GM21360 (cell line): ENCODE data around the gene ZSCAN21.

ENCODE experiments used
- ATAC-seq: cut with Tn5 transposase; IDR thresholded peaks from one replicate; pipeline ENCODE4 v1.9.1; 2021; ENCODE audit warnings: mild to moderate bottlenecking, moderate library complexity; ENCODE audit not compliant: unreplicated experiment

The ZSCAN21 gene

GRCh38 chr7:100072462-100072861, 22.9 kb downstream of the ZSCAN21 start:
- no peak for ATAC-seq

GRCh38 chr7:100074841-100075240, 25.3 kb downstream of the ZSCAN21 start:
- ATAC-seq, result no peak

- no peak for ATAC-seq
Observed at GRCh38 chr7:100075418-100075817, 25.8 kb downstream of the ZSCAN21 start.

DNA sequence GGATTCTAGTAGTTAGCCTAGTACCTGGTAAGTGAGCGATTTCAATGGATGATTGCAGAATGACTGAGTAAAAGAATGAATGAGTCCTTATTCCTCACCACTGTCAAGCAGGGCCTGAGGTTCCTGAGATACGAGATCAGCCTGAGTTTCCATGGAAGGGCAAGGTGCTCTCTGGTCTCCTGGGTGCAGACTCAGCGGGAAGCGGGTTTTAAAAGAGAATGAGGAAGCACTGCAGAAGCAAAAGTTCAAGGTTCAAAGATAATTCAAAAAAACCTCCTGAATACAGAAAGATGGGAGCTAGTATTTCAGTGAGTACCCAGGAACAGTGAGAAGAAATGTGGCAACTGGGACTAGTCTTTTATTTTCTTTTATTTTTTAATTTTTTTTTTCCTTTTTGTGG, 27.6 kb downstream of the ZSCAN21 start:
- no peak for ATAC-seq

- no peak for ATAC-seq
Observed at GRCh38 chr7:100079024-100079560, 29.5 kb downstream of the ZSCAN21 start.

DNA sequence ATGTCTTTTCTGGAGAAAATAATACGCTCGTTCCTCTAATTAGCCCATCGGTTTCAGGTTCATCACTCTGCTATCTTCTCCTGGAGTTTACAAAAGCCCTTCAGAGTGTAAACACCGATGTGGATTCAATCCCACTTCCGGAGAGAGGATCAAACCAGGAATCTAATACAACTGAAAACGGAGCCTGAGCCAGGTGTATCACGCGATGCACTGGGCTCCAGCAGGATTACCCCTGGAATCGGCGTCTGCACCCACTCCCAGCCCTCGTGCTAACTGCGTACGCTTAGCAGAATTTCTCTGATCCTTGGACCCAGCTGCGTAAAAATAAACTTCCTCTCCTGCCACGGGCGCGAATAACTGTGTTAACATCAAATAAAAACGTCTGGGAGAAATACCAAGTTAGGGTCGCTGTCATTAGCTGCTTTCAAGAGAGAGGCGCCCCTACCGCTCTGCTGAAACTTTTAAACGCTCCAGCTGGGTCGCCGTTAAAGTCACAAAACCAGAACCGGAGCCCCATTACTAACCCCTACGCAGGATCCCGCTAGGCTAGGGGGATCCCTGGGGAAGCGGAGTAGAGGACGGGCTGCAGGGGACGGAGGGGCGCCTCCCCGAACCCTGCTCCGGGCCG, 31.4 kb downstream of the ZSCAN21 start:
- no peak for ATAC-seq

- ATAC-seq, result peak; percentile 73
Observed at GRCh38 chr7:100081535-100082102, 32.0 kb downstream of the ZSCAN21 start, which contains the start of gene ZNF3. ZNF3 (minus strand) TSS chr7:100081723; CDS start chr7:100077357, 4,366 bp downstream.

DNA sequence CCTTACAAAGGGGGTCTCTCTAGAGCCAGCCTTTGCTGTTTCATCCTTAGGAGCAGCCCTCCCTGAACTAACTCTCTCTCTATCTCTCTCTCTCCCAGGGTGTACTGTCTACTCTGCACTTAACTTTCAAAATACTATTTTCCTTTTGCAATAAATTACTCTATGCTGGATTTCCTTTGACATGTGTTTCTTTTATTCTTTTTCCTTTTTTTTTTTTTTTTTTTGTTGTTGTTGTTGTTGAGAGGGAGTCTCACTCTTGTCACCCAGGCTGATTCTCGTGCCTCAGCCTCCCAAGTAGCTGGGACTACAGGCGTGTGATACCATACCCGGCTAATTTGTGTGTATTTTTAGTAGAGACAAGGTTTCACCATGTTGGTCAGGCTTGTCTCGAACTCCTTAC, 33.4 kb downstream of the ZSCAN21 start:
- no peak for ATAC-seq

DNA sequence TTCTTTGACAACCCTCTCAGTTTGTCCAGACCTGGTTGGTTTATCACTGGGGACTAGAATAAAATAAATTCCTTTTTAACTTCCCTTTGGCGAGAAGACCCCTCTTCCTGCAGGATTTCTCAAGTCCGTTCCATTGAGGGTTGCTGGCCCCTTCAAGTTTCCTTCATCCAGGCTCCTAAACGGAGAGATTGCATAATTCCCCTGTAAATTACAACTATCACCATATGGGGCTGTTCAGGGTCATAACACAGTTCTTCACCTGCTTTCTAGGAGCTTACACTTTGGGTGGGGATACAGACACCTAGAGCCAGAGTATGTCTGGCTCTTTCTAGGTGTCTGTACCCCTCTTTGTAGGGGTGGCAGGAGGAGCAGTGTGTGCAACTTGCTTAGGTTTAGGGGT, 35.9 kb downstream of the ZSCAN21 start:
- no peak for ATAC-seq

GRCh38 chr7:100087055-100087750, 37.6 kb downstream of the ZSCAN21 start:
- ATAC-seq, result no peak

- ATAC-seq, result no peak
Observed at GRCh38 chr7:100088095-100088620, 38.6 kb downstream of the ZSCAN21 start.

- ATAC-seq, result peak; percentile 48
Observed at GRCh38 chr7:100088621-100089457, 39.3 kb downstream of the ZSCAN21 start, which contains the start of gene COPS6. COPS6 (plus strand) TSS chr7:100088969; CDS start chr7:100088991, 22 bp downstream.

DNA sequence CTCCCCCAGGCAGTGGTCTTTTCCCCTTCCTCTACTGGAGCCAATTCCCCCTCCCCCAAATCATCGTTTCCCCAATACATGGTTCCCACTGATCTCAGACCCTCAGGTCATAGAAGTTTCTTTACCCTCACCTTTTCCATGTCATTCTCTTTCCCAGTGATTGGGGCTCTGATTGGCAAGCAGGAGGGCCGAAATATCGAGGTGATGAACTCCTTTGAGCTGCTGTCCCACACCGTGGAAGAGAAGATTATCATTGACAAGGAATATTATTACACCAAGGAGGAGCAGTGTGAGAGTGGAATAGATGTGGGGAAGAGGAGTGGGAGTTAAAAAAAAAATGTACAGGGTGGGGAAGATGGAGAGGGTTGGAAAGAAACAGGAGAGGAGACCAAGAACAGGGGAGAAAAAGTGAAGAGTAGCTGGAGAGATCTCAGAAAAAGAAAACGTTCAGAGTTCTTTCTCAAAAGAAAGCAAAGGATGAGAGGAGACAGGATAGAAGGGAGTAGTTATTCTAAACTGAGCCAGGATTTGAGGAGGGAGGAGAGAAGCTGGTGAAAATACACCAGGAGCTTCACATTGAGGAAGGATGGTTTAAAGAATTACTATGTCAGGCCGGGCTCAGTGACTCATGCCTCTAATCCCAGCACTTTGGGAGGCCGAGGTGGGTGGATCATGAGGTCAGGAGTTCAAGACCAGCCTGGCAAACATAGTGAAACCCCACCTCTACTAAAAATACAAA, 40.1 kb downstream of the ZSCAN21 start:
- ATAC-seq, result no peak

GRCh38 chr7:100090527-100091410, 41.2 kb downstream of the ZSCAN21 start:
- ATAC-seq, result no peak

DNA sequence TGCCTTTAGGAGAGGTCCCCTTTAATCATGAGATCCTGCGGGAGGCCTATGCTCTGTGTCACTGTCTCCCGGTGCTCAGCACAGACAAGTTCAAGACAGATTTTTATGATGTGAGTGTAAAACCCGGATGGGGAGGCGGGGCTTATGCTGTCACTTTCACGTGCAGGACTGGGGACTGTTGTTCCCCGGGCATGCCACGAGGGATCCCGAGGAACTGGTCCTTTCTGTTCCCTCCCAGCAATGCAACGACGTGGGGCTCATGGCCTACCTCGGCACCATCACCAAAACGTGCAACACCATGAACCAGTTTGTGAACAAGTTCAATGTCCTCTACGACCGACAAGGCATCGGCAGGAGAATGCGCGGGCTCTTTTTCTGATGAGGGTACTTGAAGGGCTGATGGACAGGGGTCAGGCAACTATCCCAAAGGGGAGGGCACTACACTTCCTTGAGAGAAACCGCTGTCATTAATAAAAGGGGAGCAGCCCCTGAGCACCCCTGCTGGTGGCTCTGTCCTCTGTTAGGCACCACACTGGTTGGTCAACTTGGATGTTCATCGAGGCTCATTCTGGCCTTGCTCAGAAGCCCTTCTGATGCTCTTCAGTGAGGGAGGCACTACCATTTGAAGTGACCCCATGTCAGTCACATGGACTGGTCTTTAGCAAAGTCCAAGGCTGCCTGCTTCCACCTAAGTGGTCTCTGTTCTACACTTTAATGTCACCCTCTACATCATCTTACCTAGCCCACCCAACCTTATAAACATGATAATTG, 42.0 kb downstream of the ZSCAN21 start:
- ATAC-seq, result no peak

GRCh38 chr7:100093054-100093453, 43.5 kb downstream of the ZSCAN21 start:
- ATAC-seq, result no peak

DNA sequence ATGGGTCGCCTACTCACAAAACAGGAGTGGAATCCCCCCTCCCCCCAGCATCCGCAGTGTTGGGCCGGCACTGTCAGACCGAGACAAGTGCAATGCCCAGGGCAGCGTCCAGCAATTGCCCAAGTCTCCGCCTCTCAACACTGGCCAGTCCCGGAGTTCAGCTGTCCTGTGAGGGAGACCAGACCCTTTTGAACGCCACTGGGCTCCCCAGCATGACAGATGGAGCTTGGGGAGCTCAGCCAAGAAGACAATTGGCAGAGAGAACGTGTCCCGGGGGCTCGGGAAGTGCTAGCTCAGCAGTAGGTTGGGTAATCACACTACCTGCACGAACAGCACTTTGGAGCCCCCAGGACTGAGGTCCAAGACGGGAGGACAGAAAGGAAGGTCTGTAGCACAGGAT, 43.9 kb downstream of the ZSCAN21 start:
- ATAC-seq, result no peak

- ATAC-seq, result no peak
Observed at GRCh38 chr7:100093925-100094486, 44.4 kb downstream of the ZSCAN21 start.
